ENCODE results near the gene GPR153. TPM values are rescaled to one million over a fixed set of nuclear protein-coding genes. Genes with fewer than 3 reads are reported as not detected.

GPR153 gene
- polyA plus RNA-seq, 1 experiment: 9.0 TPM

- TF ChIP-seq CTCF (IDR thresholded peaks at IDR 0.05; ENCODE audit: insufficient read depth, low read depth, low read length): peak; percentile 51
- Histone ChIP-seq H3K36me3 (ENCODE audit: control insufficient read depth, insufficient read depth, low read length) (no peaks in the 10 kb centered on the region), H3K27me3 (ENCODE audit: control insufficient read depth, insufficient read depth, low read length) (no peaks in the 10 kb centered on the region), H3K4me3 (ENCODE audit: low read depth, low read length) (no peak overlapping the region)
- ChIA-PET CTCF (interaction anchor here (0.6 to 2.2 kb wide), 6 partner anchors 19 to 51 kb away, joined by 3 to 10 read pairs (median 4); no protein-coding TSS in a partner anchor), POLR2A (no interaction called here)
- no peak for DNase-seq (ENCODE audit: low read depth)
These were observed 20.0 kb upstream of the GPR153 start for GRCh38 chr1:6280761-6281451.

GRCh38 chr1:6279613-6280383, 18.9 kb upstream of the GPR153 start:
- Histone ChIP-seq H3K36me3 (ENCODE audit: control insufficient read depth, insufficient read depth, low read length) (no peaks in the 10 kb centered on the region), H3K4me3 (ENCODE audit: low read depth, low read length) (no peak overlapping the region), H3K27me3 (ENCODE audit: control insufficient read depth, insufficient read depth, low read length) (no peaks in the 10 kb centered on the region)
- no peak for DNase-seq (ENCODE audit: low read depth)
- POLR2A ChIA-PET: no interaction called here
- TF ChIP-seq CTCF (IDR thresholded peaks at IDR 0.05; ENCODE audit: insufficient read depth, low read depth, low read length): no peak
- CTCF ChIA-PET: interaction anchor here (0.8 to 1.6 kb wide), 2 partner anchors 21 to 33 kb away, joined by 3 to 10 read pairs; no protein-coding TSS in a partner anchor

DNA sequence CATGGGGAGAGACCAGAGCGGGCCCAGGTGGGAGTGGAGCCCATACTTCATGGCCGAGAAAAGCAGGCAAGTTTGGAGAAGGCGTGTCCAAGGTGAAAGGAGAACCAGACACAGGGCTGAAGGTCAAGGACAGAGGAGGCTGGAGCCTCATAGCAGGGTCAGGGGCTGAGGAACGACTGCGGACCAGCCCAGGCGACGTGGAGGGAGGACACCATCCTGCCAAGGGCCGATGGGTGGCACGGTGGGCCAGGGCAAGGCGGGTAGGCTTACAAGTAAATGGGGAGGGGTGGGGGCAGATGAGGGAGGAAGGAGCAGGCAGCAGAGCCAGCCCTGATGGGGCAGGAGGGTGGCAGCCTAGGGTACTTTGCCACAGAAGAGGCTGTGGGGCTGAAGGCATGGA, 18.2 kb upstream of the GPR153 start:
- ChIA-PET POLR2A (no interaction called here), CTCF (interaction anchor here (1.4 to 1.6 kb wide), 2 partner anchors 9 to 32 kb away, joined by 3 to 10 read pairs; no protein-coding TSS in a partner anchor)
- Histone ChIP-seq H3K27me3 (ENCODE audit: control insufficient read depth, insufficient read depth, low read length) (no peaks in the 10 kb centered on the region), H3K4me3 (ENCODE audit: low read depth, low read length) (no peak overlapping the region), H3K36me3 (ENCODE audit: control insufficient read depth, insufficient read depth, low read length) (no peaks in the 10 kb centered on the region)
- no peak for DNase-seq (ENCODE audit: low read depth)
- no peak for TF ChIP-seq CTCF (IDR thresholded peaks at IDR 0.05; ENCODE audit: insufficient read depth, low read depth, low read length)

DNA sequence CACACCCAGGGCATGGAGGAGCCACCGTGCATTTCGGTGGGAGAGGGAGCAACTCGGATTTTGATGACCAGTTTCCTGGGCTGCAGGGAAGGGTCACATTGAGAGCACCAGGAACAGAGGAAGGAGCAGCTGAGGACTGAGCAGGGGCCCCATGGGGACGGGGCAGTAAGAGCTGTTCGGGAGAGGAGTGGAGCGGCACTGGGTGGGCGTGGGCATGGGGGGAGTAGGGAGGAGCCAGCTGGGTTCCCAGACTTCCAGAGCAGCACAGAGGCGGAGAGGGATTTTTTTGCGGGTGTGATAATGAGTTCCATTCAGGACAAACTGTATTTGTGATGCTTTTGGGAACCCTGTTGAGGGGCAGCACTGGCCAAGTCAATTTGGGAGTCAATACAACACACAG, 17.4 kb upstream of the GPR153 start:
- no peaks in the 10 kb centered on the region for H3K27me3 ChIP-seq (ENCODE audit: control insufficient read depth, insufficient read depth, low read length)
- H3K36me3 ChIP-seq (ENCODE audit: control insufficient read depth, insufficient read depth, low read length): no peaks in the 10 kb centered on the region
- no peak overlapping the region for H3K4me3 ChIP-seq (ENCODE audit: low read depth, low read length)
- no peak for DNase-seq (ENCODE audit: low read depth)
- no peak for TF ChIP-seq CTCF (IDR thresholded peaks at IDR 0.05; ENCODE audit: insufficient read depth, low read depth, low read length)
- ChIA-PET CTCF (interaction anchor here (1.4 kb wide), 2 partner anchors 9 to 38 kb away, joined by 3 read pairs; no protein-coding TSS in a partner anchor), POLR2A (no interaction called here)
